HG03280 (cell line): Measurements from ENCODE around the gene SMOC2.
"Not testable (repeated sequence)": the region's sequence is repeated elsewhere in the genome, so short reads cannot be mapped to it uniquely, and the experiment has no call there.

Source experiments
- ATAC-seq: cut with Tn5 transposase; IDR thresholded peaks from one replicate; pipeline ENCODE4 v1.9.1; 2021; ENCODE audit warnings: mild to moderate bottlenecking, moderate library complexity; ENCODE audit not compliant: unreplicated experiment

Gene SMOC2

DNA sequence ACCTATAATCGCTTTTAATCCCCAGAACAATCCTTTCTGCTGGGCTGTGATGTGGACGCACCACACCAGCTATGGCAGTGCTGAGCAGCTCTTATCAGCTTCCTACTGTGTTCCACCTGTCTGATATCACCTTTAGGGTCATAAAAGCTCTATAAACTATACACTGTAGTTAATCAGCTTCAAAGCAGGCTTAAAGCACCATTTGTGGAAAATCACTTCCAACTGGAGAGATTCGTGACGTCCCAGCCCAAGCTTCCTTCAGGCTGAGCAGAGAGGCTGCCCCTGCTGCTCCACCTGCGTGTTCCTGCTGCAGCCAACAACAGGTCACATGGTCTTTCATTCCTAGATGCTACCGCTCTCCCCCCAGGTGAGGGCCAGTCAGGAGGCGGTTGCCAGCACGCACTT is 156.5 kb downstream of the SMOC2 start:
- no peak for ATAC-seq

DNA sequence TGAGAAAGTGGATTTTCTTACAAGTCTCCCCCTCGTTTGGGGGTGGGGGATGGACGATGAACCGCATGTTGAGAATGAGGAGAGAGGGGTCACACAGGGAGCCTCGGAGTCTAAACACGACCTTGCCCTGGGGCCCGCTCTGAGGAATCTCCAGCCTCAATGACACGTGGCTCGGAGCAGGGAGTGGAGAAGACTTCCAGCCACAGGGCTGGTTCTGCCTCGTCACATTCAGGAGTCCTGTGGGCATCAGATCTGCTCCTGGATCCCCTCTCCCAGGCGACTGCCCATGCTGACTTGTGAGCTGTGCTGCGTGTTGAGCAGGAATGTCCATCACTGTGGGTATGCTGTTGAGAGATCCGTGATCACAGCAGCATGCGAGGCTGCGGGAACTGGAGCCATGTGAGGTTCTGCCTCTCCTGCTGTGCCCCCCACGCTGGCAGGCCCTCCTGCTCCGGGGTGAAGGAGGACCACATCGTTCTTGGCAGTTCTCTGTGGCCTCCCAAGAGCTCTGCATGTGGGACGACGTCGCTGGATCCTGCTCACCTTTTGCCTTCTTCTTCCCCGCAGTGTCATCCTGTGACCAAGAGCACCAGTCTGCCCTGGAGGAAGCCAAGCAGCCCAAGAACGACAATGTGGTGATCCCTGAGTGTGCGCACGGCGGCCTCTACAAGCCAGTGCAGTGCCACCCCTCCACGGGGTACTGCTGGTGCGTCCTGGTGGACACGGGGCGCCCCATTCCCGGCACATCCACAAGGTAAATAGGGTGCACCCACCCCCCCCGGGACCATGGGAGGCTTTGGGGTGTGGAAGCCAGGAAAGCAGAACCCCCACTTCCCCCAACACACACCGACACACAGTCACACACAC is 157.5 kb downstream of the SMOC2 start:
- no peak for ATAC-seq

DNA sequence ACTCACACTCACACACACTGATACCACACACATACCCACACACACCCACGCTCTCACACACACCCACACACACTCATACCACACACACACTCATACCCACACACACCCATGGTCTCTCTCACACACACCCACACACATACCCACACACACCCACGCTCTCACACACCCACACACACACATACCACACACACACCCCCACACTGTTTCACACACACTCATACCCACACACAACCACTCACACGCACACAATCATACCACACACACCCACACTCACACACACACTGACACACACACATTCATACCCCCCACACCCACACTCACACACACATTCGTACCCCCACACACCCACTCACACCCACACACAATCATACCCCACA is 158.1 kb downstream of the SMOC2 start:
- ATAC-seq = no peak

DNA sequence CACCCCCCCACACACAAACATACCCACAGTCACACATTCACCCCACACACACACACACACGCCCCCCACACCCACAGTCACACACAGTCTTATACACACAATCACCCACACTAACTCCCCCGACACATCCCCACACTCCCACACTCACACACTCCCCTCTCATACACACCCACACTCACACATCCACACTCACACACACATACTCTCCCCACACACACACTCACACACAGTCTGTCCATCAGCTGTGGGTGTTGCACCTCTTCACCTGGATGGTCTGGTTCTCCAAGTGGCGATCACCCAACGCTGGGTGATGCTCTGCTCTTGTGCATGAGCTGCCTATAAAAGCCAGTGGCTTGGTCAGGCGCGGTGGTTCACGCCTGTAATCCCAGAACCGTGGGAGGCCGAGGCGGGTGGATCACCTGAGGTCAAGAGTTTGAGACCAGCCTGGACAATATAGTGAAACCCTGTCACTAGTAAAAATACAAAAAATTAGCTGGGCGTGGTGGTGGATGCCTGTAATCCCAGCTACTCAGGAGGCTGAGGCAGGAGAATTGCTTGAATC is 158.9 kb downstream of the SMOC2 start:
- ATAC-seq = no peak

DNA sequence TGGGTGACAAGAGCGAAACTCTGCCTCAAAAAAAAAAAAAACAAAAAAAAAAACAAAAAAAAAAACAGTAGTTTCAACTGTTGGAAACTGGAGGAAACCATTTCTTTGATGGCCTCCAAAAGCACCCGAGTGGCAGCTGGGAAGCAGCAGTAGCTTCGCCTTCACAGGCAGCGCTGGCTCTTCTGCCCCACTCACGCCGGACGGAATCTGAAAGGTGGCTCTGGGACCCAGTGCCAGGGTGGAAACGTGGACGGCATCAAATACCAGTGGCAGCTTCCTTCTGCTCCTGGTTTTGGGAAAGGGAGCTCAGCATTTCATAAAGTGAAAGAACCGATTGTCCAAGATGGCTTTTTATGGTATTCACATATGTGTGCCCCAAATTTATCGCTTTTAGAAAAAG is 159.4 kb downstream of the SMOC2 start:
- no peak for ATAC-seq

DNA sequence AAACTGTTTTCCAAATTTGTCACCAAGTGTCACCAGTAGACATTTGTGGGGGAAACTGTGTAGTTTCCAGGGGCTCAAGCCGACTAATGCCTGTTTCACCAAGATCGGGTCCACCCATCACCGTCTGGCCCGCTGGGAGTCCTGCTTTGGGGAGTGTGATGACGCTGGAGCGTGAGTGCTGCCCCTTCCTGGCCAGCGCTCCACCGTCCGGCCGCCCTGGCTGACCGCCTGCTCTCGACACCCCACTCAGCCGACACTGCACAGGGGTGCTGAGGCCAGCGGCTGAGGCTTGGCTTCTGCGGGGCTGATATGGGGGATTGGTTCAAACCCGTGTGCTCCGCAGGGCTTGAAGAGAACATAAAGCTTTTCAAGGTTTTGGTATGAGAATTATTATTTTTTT is 160.1 kb downstream of the SMOC2 start:
- no peak for ATAC-seq

DNA sequence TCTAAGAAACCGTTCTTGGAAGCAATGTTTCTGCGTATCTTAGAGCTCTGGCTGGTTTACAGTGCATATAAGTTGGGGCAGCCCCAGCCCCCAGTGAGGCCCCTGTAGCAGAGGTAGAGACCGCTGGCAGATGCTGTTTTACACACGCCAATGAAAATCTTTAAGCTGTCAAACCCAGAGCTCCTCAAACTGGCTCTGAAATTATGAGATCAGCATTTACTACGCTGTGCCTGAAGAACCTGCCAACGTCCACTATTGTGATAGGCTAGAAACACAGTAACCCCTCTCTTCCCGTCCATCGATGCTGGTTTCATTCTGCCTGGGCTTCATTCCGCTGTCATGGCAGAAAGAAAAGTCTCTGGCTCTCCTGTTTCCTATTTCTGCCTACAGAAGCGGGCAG is 160.6 kb downstream of the SMOC2 start:
- ATAC-seq = no peak

DNA sequence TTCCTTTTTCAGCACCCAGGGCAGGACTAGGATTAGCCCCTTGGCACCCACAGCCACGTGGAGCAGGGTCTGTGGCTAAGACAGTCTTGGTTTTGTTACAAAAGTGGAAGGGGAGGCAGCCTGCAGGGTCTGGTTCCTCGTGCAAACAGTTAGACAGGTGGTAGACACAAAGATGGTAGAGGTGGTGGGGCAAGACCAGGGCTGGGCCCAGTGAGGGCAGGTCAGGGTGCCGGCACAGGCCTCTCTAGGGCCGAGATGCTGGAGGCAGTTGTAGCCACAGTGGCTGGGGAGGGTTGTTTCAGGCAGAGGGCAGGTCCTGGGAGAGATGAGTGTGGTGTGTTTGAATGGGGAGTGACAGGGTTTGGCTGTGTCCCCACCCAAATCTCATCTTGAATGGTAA is 161.6 kb downstream of the SMOC2 start:
- ATAC-seq = no peak

DNA sequence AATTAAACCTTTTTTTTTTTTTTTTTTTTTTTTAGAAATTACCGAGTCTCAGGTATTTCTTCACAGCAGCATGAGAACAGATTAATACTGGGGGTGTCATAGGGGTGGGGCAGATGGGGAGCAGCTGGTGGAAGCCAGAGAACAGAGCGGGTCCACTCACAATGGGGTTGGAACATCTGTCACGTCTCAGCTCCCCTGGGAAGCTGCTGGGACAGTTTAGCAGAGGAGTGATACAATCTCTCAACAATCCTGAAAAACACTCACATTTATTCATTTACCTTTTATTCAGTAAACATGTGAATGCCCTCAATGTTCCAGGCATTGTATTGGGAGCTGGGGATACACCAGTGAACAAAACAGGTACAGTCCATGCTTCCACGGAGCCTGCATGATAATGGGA is 162.2 kb downstream of the SMOC2 start:
- ATAC-seq = no peak

DNA sequence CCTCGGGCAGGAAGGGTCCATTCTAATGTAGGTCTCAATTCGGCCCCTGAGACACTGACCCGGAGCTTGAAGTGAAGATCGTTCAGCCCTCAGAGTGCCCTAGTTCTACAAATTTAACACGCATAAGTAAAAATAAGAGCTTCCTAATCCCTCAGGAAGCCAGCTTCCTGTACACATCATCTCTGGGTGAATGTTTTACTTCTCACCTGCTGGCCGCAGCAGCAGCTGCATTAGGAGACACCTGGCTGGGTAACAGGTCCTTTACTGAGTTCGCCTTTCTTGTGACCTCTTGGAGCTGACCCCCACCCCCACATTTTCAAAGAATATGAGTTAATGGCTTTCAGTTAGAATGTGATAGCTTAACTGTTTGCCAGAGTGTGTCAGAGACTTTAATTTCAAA is 165.0 kb downstream of the SMOC2 start:
- no peak for ATAC-seq

DNA sequence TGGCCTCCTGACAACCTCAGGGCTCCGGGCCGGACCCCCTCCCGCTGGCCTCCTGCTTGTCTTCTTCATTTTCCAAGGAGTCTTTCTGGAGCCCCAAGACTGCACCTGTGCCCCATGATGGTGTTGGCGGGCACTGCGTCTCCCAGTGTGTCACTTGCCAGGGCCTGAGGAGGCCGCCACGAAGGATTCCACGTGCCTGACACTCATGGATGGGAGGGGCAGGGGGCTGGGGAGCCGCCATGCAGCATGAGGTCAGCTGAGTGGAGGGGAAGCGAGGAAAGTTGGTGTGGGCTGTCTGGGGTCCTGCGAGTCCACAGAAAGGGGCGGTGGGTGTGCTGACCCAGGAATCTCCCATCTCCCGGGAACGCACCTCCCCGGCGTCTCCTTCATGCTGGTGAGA is 165.7 kb downstream of the SMOC2 start:
- no peak for ATAC-seq

DNA sequence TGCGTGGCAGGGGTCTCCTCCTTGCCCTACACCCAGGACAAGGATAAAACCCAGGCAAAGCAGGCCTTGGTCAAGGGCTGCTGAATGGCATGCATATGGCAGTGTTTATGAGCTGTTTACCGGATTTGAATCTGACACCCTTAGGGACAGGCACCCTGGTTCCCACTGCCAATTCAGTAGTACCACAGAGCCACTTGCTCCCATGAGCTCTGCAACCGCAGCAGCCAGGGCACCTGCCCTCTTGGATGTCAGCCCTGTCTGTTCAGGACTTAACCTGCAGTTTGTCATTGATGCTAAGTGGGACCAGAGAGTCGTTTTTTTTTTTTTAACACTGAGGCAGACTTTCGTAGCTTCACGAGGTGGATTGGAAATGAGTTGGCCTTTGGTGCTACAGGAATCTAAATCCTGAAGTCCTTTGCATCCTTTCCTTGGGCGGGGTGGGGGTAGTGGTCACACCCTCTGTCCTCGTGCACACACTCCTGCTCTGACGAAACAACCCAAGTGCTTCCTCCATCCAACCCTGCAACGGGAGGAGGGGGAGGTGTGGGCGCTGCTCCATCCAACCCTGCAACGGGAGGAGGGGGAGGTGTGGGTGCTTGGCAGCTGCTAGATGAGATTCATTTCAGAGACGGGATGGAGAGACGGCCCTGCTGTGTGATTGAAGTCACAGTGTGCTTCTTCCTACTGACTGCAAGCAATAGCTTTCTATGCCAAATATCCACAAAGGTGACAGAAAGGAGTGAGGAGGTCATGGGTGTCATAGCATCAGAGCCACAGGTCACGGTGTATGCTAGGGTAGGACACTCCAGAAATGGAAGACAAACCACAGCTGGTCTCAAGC is 166.5 kb downstream of the SMOC2 start:
- ATAC-seq = no peak

DNA sequence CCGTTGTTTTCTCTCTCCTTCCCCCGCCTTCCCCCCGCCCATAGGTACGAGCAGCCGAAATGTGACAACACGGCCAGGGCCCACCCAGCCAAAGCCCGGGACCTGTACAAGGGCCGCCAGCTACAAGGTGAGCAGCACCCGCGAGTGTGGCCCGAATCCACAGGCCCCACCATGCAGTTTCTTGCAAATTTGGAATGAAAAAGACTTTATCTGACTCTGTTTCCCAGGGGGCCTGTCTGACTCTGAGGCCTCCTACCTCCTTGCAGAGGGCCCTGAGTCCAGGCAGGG is 167.1 kb downstream of the SMOC2 start:
- no peak for ATAC-seq

DNA sequence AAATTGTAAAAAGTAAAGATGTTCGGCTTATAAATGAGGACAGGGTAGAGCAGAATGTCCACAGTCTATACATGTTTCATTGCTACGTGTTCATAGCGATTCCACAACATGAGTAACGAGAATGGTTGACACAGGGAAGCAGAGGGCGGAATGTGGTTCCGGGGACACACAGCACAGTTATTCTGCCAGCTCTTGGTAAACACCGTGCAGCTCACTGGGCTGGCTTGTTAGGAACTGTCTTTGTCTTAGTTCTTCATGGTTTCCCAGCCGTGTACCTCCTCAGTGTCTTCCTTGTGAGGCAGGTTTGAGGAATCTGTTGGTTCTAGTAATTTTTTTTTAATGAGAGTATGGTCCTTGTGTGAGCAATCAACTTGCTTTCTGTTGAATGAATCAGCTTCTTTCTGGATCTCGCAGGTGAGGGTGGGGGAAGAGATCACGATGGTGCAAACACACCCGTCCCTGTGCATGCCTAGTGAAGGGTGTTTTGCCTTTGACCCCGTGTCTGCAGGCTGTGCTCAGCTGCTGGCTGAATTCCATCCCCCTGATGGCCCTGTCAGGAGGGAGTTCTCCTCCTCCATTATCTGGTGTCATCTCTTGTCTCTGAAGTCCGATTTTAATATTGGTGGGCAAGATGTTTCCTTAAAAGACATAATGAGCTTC is 168.2 kb downstream of the SMOC2 start:
- ATAC-seq = no peak

DNA sequence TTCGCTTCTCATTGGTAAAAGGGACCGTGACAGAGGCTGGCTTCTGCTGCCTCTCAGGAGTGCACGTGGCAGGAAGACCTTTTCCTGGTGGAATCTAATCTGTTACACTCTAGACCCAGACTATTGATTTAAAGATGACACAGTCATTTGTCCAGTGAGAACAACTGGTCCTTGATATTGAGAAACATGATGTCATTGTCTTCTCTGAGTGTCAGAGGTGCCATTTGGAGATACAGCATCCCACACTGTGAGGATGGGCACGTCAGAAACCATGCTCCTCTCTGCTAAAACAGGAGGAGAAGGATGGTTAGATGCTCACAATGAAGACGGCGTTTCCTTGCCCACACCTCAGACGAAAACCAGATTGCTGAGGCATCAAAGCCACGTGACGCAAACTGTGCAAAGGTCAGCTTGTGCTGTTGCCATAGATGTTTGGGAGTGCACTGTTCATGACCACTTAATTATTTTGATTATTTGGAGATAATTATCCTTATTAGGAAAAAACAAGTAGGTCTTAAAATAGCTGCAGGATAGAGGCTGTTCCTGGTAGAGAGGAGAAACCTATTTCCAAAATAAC is 169.0 kb downstream of the SMOC2 start:
- ATAC-seq = no peak

DNA sequence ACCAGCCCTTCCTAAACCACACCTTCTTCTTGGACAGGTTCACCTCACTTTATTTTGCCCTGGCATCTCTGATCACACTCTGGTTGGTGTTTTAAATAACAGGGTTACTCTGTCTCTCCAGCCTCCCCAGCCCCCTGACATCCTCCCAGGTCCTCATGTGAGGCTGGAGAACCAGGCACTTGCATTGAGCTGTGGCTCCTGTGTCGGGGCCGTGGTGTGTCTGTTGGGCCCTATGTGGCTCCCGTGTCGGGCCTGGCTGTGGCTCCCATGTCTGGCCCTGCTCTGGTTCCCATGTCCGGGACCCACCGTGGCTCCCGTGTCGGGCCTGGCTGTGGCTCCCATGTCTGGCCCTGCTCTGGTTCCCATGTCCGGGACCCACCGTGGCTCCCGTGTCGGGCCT is 170.0 kb downstream of the SMOC2 start:
- ATAC-seq = not testable (repeated sequence)

DNA sequence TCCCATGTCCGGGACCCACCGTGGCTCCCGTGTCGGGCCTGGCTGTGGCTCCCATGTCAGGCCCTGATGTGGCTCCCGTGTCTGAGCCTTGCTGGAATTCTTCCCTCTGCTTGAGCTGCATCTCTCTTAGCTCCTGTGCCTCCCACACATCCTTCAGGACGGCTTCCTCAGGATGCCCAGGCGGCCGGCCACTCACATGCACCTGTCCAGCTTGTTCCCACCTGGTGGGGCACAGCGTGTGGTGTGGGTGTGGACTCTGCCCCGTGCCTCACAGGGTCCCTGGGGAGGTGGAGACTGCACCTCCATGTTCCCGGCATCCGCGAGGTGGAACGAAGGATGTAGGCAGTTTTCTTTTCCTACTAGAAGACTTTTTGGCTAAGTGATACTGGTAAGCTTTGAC is 170.7 kb downstream of the SMOC2 start:
- no peak for ATAC-seq

DNA sequence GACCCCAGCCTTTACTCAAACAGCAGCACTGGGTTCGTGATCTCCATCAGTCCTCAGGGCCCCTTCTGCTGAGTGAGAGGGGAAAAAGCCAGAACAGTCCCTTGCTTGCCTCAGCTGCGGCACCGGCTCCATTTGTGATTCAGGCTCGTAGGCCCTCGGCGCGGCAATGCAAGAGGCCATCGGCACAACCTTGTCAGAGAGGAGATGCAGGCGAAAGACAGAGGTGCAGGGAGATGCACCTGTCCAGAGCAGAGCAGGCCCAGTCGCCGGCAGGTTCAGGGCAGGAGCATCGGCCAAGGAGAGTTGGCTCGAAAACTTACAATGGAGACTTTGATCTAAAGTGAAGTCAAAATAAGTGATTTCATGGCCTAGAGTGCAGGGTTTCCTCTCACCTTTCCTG is 171.6 kb downstream of the SMOC2 start:
- ATAC-seq = no peak

DNA sequence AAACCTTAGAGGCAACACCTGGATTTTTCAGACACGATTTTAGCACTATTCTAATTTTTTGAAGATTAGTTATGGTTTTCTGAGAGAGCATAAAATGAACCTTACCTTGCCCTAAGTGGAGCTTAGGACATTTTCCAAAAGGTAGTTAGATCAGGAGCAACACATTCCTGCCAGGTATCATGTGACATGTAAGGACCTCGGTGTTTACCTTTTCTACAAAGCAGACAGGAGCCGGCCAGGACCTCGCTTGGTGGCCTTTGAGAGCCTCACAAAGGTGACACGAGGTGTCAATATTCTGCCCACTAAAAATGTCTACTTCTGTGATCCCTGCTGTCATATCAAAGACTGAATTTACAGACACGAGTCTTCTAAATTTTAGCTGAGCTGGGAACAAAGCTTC is 174.9 kb downstream of the SMOC2 start:
- ATAC-seq = no peak

DNA sequence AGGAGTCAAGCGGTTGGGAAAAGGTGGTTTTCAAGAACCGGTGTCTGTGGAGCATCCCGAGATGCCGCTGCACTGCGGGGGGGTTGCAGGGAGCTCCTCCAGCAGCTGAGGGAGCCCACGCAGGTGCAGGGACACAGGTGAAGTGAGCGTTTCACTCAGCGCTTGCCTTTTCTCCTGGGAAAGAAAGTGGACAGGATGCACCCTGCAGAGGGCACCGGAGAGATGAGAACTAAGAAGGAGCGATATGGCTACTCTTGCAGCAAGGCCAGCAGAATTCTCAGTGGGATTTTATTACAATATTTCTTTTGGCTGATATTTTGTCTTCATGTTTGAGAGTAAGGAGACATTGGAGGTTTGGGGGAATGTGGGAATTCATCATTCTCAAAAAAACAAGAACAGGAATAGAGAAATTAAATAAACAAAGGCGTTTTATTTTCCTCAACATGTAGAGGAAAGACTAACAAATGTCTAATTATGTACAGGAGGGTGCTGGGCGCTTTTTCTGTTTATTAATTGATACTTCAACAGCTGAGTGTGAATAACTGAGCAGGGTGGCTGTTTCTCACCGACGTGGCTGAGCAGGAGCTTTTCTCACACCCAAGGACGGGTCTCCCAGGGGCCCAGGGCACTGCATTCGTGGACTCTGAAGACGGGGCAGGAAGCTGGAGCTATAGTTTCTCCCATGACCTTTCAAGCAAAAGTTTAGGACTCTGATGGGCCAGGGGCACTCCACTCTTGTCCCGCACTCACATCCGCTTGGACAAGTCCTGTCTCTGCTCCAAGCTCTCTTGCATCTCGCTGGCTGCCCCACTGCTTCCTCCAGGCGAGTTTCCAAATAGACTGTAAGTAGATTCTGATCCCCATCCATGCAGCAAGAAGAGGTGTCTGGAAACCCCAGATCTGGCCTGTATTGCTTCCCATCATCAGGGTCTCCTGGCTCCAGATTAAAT is 176.1 kb downstream of the SMOC2 start:
- no peak for ATAC-seq
